Embryonic facial prominence (tissue), 1 donor: ENCODE data around the gene MGA.

ENCODE experiments used
- DNase-seq: peaks from one replicate; pipeline ENCODE4 v3.0.0-alpha.2; 2016; ENCODE audit errors: extremely low spot score

MGA gene

DNA sequence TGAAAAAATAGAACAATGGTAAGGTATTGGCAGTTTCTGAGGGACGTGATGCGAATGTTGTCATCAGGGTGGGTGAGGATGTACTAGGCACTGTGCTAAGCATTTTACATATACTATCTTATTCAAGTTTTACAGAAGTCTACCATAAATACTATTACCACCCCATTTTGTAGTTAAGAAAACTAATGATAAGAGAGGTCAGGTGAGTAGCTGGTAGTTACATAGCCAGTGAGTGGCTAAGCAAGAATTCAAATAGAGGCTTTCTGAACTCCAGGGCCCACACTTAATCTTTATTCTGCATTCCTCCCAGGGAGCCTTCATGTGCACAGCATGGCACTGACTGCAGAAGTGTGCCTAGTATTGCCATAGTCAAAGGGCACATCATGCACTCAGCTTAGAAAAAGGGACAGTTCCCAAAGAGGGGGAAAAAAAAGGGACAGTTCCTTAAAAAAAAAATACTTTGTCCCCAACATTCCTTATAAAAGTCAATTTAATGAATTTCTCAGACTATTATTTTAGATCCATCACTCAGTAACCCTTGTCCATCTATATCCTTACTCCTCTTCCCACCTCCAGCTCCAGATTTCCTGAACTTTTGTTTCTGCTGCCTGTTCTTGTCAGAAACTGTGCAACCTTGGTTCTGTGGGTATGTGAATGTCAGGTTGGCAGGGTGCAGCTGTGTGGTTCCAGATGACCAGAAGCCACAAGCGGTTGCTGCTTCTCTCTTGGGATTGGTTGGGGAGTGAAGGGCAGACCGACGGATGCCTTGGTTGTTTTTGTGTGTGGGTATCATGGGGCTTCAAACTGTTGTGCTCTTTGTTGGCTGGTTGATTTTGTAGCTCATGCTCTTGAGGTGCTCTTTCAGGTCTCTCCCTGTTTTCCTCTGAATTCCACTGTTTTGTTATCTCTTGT lies 122.4 kb downstream of the MGA start:
- no peak for DNase-seq

DNA sequence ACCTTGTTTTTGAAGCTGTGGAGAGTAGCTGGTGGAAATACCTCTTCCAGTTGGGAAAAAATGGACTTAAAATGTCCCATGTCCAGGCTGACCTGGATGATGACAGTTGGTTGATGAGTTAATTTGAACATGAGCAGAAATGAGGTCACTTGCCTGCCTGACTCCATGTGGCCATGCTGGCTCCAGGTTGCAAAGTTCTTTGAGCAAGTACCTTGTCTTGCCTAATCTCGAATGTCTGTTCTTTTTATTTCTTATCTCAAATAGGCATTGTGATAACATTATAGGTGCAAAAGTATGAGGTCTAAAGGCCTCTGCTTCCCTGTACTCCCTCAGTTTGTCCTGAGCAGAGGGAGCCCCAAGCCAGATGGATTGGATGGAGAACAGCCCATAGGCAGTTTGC lies 123.1 kb downstream of the MGA start:
- no peak for DNase-seq

DNA sequence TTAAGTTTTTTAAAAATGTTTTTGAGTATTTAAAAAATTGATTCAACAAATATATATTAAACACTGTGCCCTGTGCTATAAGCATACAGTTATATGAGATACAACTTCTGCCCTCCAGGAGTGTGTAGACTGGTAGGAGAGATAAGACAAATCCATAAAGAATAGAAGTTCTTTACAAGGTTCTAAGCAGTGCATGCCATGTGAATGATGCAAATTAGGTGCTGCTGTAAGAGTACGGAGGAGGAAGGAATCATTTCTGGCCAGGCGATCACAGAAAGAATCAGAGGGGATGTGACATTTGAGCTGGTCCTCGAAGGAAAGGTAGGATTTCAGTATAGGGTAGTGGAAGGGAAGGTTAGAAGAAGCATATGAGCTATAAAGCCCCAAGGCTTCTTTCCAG lies 128.1 kb downstream of the MGA start:
- DNase-seq, result no peak

DNA sequence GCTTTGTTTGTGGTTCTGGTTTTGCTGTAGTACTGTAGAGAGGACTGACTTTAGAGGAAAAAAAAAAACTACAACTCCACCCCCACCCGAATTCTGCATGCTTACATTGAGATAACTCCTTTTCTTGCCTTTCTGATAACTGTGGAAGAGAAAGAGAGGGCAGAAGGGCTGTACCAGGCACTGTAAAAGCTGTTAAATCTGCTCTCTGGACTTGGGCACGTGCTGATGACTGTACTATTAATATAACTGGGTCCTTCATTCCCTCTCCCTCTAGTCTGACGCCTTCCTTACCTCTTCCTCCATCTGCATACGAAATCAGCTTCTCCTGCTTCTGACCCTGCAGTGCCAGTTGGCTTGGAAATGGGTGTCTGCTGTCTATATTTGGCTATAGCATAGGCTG lies 129.0 kb downstream of the MGA start:
- no peak for DNase-seq

DNA sequence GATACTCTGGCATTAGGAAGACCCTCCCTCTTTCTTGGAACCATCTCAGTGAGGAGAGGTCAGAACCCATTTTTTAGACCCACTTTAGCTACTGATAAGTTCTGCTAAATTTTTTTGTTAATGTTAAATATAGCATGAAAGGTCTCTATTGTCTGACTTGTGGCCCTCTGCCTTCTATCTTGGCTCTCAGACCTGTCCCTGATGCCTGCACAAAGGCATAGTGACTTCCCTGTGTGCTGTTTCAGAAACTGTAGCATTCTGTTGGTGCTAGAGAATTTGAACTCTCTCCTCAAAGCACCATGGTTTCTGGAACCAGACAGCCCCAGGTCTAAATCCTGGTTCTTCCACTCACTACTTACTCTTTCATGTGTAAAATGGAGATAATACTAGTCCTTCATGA lies 129.5 kb downstream of the MGA start:
- DNase-seq, result no peak

DNA sequence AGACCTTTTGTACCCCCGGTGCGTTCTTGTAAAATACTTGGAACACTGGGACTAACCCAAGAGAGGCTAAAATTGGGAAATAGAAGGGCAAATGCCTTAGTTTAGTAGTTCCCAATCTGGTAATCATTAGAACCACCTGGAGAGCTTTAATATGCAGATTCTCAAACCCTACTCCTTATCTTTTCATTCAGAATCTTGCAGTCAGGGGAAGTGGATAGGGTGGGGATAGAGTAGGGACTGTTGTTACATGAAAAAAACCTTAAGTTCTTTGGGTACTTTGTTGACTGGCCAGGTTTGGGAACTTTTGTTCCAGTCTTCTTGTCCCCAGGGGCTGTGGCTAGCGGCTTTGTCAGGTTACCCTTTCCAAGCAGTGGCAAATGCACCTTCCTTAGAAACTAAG lies 130.0 kb downstream of the MGA start:
- no peak for DNase-seq

DNA sequence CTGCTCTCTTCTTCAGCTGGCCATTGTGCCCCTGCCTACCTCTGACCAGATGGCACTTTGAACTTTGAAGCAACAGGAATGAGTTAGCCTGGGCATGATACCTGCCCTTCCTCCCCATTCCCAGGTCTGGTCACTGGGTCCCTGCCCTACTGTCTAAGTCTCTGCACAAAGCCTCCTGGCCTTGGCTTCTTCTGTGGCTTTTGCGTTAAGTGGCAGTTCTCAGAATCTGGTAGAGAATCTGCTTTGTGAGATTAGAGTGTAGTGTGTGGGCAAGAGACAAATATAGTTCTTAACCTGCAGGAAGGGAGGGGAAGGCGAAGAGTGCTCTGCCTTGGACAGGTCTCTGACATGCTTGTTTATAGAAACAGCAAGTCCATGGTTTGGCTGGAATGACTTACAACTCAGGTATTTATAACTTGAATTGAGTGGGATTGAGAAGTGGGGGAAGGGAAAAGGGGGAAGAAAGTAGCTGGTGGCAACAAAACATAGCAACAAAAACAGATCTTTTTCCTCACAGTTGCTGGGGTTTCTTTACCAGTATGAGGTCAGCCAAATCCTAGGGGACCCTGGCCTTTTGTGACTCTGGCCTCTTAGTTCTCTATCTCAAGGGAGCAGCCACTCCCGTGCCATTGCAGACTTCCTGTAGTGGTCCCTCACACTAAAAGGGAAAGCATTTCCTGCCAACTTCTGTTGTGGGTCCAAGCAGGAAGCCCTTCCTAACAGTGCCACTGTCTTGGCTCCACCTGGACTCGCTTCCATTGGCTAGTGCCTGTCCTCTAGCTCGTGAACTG lies 130.7 kb downstream of the MGA start:
- DNase-seq, result no peak

DNA sequence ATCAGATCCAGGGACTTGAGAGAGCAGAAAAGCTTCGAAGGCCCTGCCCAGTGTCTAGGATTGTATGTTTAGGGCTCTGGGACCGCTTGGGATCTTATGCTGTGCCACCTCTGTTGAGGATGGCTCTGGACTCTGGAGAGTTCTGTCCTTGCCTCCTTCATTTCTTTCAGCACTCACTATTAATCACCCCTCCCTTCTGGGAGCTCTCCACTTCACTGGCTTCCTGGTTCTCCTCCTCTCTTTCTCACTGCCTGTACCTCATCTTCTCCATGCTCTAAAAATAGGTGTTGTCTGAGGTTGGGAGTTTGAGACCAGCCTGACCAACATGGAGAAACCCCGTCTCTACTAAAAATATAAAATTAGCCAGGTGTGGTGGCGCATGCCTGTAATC lies 131.3 kb downstream of the MGA start:
- DNase-seq, result no peak

DNA sequence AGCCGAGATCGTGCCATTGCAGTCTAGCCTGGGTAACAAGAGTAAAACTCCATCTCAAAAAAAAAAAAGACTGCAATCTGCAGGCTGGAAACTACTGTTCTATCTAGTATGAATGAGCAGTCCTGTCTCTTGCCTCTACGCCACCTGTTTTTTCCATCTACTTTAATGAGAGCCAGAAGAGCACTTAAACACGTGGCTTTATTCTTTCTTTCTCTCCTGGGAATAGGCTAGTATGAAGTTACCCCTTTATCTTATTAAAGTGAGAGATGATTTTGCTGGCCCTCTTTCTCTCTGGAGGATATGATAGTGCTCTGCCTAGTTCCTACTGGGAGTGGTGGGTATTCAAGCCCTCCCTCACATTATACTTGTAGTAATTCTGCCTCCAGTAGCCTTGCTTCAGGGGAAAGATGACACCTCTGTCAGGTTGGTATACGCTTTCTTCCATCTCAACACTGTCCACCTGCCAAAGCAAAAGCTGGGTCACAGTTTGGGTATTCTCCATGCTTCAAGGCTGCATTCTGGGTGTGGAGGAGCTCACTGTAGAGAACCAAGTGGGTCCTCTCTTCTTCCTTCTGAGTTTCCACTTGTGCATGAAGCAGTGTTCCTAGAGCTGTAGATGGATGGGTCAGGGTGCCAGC lies 131.9 kb downstream of the MGA start:
- no peak for DNase-seq

DNA sequence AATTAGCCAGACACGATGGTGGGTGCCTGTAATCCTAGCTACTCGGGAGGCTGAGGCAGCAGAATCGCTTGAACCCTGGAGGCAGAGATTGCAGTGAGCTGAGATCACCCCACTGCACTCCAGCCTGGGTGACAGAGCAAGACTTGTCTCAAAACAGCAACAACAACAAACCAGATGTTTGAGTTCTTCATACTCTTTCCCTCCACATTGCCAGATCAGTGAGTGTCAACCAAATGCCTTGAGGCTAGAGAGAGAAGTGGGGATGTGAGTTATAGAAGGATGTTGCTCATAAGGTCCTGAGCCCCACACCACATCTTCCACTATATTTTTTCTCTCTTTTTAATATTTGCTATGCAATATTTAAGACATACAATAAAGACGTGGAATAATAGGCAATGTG lies 133.9 kb downstream of the MGA start:
- no peak for DNase-seq

DNA sequence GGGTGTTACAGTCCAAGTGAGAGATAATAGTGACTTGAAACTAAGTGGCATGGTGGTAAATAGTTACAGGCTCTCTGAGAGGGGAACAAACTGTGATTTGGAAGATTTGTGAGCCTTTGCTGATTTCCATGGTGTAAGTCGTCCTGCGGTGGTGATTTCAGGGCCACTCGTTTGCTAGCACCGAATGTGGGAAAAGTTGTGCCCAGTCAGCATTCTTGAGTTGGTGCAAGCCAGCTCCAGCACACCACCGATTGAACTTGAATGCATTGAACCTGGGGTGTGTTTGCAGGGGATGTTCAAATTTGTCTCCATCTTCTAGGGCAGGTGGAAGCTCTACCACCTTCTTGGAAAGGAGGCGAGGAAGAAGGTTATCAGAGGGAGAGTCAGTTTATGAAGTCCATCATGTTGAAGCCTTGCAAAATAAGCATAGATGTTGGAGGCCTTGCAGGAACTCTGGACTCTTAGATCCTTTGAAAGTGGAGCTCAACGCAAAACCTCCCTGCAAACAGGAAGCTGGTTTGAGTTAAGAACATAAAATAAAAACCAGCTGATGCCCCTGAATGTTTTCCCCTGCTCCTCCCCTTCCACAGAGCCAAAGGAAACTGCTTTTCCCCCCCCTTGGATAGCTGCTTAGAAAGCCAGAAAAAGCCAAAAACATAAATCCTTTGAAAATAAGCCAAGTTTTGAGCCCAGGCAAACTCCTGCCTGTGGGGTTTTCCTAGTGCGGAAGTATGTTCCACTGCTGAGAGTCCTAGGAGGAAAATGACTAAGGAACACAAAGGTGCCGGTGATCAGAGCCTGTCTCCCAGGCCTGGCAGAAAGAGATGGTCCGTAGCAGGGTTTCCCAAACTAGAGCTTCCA lies 136.0 kb downstream of the MGA start:
- DNase-seq, result peak; percentile 77

DNA sequence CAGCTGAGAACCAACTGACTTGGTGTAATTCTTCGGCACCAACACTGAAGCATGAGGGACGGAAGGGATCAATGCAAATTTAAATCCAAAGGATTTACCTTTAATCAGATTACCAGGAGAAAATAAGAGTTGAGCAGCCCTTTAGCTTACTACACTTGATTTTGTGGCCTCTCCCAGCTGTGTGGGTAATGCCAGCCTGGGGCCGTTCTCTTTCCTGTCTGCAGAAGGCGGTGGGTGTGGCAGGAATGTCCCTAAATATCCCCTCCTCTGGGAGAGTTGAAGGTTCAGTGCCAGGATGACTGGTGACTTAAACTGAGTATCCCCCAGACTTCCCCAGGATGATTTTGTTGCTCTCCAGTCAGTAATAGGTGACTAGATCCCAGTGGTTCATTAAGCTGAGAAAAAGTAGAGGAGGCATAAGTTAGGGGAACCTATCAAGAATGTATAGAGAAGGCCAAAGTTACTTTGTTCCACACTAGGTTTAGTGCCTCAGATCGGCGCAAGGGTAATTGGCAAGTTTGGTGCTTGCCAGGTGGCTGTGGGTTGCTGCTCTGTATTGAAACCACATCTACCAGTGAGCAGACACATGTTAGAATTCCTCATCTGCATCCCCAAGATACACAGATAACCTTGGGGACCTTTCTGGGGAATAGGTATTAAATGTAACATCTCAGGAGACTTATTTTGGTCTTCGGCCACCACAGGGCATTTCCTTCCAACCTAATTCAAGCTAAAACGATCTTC lies 137.2 kb downstream of the MGA start:
- DNase-seq, result no peak

DNA sequence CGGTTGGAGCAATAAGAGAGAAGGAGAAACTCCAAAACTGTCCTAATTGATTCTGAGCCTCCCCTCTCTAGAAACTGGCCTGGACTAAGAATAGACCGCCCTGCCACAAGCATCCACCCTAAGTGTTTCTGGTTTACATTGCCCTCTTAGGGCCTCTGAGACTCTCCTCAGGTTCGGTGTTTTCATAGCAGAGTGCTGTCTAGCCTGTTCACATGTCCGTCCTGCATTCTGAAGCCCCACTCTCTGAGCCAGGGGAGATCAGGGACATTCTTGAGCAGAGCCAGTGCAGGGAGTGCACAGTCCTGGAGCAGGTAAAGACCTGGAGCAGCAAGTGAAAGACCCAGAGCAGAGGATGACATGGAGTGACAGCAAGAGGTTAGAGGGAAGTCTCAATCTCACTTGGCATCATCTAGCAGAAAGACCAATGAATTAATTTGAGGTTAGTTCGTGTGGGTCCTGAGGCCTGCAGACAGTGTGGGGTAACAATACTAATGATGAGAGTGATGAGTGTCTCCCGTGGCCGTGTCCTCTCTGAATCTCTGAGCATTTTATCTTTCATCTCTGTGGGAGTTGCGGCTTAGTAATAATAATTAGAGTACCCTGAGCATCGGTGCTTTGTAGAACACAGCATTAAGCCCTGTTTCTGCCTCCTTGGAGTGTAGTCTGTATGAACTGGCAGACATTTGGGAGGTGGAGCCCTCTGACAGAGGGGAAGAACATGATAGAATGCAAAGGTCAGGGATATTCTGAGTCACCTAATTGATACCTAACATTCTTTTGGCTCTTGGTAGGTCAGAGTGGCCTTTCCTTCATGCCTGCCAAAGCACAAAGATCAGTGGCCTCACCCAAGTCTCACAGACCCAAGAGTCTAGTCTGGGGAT lies 138.6 kb downstream of the MGA start:
- DNase-seq, result no peak

DNA sequence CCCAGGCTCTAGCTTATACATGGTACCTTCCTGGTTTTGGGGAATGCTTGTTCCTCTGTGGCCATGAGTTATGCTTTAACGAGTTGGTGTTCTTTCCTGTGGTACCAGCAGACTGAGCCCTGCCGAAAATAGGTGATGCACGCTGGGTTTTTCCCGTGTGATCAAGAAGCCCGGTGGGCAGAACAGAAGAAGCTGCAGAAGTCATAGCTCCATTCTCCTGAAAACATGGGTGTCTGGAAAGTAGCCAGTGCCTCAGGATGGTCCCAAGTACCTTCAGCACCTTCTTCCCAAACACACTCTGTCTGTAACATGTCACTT lies 139.2 kb downstream of the MGA start:
- DNase-seq, result no peak

DNA sequence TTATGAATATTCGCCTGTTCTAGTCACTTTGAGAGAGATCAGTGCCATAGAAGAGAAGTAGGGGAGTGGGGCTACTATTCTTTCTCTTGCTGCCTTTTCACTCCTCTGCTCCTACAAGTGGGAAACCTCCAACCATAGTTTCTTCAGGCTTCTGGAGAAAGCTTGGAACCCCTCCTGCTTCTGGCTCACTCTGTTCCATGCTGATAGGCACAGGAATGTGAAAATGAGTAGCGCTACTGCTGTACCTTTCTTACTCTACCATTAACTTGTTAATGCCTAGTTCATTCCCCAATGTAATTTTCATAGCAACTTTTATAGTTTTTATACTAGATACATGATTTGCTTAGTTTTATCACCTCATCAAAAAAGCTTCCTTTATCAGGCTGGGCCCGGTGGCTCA lies 141.0 kb downstream of the MGA start:
- DNase-seq, result no peak

DNA sequence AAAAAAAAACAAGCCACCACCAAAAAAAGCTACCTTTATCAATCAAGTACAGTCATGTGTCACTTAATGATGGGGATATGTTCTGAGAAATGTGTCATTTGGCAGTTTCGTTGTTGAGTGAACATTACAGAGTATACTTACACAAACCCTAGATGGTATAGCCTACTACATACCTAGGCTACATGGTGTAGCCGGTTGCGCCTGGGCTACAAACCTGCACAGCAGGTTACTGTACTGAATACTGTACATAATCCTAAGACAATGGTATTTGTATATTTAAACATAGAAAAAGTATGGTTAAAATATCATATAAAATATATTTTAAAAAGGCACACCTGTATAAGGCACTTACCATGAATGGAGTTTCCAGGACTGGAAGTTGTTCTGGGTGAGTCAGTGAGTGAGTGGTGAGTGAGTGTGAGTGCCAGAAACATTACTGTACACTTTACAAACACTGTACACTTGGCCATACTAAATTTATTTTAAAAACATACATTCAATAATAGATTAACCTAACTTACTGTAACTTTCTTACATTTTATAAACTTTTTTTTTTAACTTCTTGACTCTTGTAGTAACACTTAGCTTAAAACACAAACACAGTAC lies 141.7 kb downstream of the MGA start:
- no peak for DNase-seq

DNA sequence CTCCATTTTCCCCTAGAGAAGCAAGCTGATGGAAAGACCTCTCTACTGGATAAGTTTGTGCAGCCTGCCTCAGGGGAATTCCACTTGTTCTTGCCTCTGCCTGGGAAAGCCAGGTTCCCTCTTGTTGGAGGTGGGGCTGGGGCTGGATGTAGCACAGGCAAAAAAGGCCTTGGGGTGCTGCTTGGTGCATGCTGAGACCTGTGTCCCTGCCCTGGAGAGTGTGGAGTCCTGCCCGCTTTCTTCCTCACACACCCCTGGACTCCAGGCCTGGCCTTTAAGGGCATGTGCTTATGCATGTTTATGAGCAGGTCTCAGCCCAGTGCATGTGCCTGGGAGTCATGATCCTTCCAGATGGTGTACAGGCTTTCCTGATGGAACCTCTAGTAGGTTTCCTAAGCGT lies 144.2 kb downstream of the MGA start:
- DNase-seq, result no peak

DNA sequence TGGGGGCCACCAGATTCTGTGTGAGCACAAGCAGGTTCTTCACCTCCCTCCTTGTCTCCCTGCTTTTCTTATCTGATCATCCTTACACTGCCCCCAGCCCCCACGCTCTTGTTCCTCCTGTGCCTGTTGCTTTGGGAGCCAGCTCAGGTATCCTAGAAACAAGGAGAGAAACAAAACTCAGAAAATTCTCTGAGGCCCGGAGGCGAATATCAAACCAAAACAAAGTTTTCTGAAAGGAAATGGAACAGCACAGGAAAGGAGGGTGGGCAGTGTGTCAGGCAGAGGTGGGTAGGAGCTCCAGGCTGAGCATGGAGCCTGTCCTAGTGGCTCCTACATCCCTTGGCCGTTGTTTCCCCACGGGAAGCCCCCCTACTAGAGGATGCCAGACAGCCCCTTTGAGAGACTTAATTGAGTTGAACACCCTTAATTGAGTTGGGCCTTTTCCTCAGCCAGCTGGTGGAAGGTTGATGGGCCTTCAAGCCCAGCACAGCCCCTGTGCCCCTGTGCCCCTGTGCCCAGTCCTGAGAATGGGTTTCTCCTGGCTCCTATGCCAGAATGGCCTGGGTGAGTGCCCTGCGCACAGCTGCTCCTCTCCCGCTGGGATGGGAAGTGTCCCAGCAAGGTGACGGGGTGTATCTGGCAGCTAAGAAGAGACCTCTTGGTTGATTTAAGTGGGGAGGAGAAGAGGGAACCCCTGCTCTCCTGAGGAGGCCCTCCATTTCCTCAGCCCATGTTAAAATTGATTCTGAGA lies 144.9 kb downstream of the MGA start:
- DNase-seq, result no peak

DNA sequence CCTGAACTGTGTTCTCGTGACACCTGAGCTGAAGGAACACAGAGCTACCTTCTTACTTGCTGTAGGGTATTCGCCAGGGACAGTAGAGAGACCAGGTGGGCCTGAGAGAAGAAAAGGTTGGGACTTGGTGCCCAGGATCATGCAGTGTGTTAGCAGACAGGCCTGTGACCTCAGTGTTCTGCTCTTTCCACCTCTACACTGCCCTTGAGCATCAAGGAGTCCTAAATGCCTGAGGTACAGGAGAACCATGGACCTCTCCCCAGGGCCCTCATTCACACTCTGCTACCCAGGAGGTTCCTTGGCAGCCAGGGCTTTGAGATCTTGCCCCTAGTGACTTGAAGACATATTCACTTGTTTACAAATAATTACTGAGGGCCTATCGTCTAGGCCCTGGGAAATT lies 145.5 kb downstream of the MGA start:
- DNase-seq, result no peak
